HepG2 (cell line): ENCODE results near the gene KLHL40. TPM values are rescaled to one million over a fixed set of nuclear protein-coding genes. Genes with fewer than 3 reads are reported as not detected.
A peak's percentile ranks its signal among the peaks of the same experiment; 100 is the strongest.

Experiments
- ATAC-seq: fragments of 200-7000 bp; cut with Tn5 transposase; 3 replicates; pipeline ENCODE4 v1.9.1; 2020; ENCODE audit warnings: mild to moderate bottlenecking, moderate library complexity
- BruUV-seq: library from RNA; stranded (reverse); fragments of 400-500 nt; replicated peaks from 2 replicates; lab custom pipeline; 2021; lab: Mats Ljungman, UMichigan
- CTCF ChIA-PET: fragments of 300-600 bp; formaldehyde crosslinking; extraction: SDS; loops from one replicate; lab custom pipeline; 2021; ENCODE audit warnings: low total read pairs, inconsistent platforms, low intra/inter-chr PET ratio; lab: Yijun Ruan, JAX
- POLR2A ChIA-PET: fragments of 350-600 bp; sonication (Branson Sonifier 250); formaldehyde crosslinking; loops from one replicate; lab custom pipeline; 2020; ENCODE audit warnings: antibody characterized with exemption, inconsistent platforms; lab: Yijun Ruan, JAX
- DNase-seq: peaks from one replicate; pipeline ENCODE4 v3.0.0-alpha.2; 2015; ENCODE audit warnings: low spot score
- FAIRE-seq: peaks from 3 replicates; lab custom pipeline; 2011; peaks lifted over from hg19 to GRCh38; lab: Jason Lieb, UNC
- H2AFZ ChIP-seq: one replicate; pipeline ENCODE4 v1.6.1; 2011; ENCODE audit warnings: low read length, inconsistent platforms
- H3K27ac ChIP-seq: fragments of 300-600 bp; 3 replicates; pipeline ENCODE4 v1.8.0; 2011; ENCODE audit warnings: mixed run types, mild to moderate bottlenecking, mixed read lengths, low read length, inconsistent platforms; ENCODE audit not compliant: insufficient read depth; ENCODE audit errors: extremely low read length
- H3K27me3 ChIP-seq, 2 experiments: fragments of 200-600 bp in 1 of 2; 2 replicates in 1 of 2; 3 replicates in 1 of 2; pipeline versions ENCODE4 v1.6.0 to v1.8.0; 2011; ENCODE audit warnings: low read length in 2 of 2, mild to moderate bottlenecking in 2 of 2, moderate library complexity in 2 of 2, inconsistent platforms in 1 of 2; ENCODE audit not compliant: insufficient read depth in 2 of 2, control insufficient read depth in 1 of 2
- H3K36me3 ChIP-seq, 2 experiments: fragments of 200-600 bp in 1 of 2; replicated peaks in 1 of 2; 2 replicates in 1 of 2; 3 replicates in 1 of 2; pipeline versions ENCODE4 v1.5.1 to v1.8.0; 2011; ENCODE audit warnings: low read length in 2 of 2, inconsistent platforms in 1 of 2; ENCODE audit not compliant: insufficient read depth in 2 of 2, control insufficient read depth in 1 of 2
- H3K4me1 ChIP-seq: 2 replicates; pipeline ENCODE4 v1.5.1; 2012; ENCODE audit warnings: low read length, inconsistent platforms; ENCODE audit not compliant: insufficient read depth
- H3K4me2 ChIP-seq: 2 replicates; pipeline ENCODE4 v1.6.0; 2011; ENCODE audit warnings: low read depth, low read length, inconsistent platforms
- H3K4me3 ChIP-seq, 3 experiments: fragments of 200-600 bp in 1 of 3; sonication (generic), shearing (Covaris generic) in 1 of 3; replicated peaks in 1 of 3; 2 replicates each; pipeline ENCODE4 v1.5.1; 2011 to 2016; ENCODE audit warnings: low read length in 3 of 3, inconsistent platforms in 2 of 3, low read depth in 2 of 3, mild to moderate bottlenecking in 2 of 3, control low read depth in 1 of 3, mixed read lengths in 1 of 3; ENCODE audit not compliant: insufficient read depth in 1 of 3
- H3K79me2 ChIP-seq: one replicate; pipeline ENCODE4 v1.6.1; 2011; ENCODE audit warnings: low read length, inconsistent platforms; ENCODE audit not compliant: insufficient read depth
- H3K9ac ChIP-seq: 2 replicates; pipeline ENCODE4 v1.6.0; 2011; ENCODE audit warnings: mild to moderate bottlenecking, low read depth, low read length, inconsistent platforms; ENCODE audit not compliant: insufficient read depth
- H3K9me3 ChIP-seq: 2 replicates; pipeline ENCODE4 v1.5.1; 2012; ENCODE audit warnings: mild to moderate bottlenecking, low read length
- H4K20me1 ChIP-seq: 2 replicates; pipeline ENCODE4 v1.6.0; 2011; ENCODE audit warnings: inconsistent platforms, mild to moderate bottlenecking, low read length, moderate library complexity; ENCODE audit not compliant: insufficient read depth
- BORCS8-MEF2B ChIP-seq: sonication (generic); formaldehyde crosslinking; IDR thresholded peaks from 2 replicates; pipeline ENCODE4 v1.8.0; 2022; ENCODE audit warnings: mild to moderate bottlenecking, missing genetic modification reagents
- SOX6 ChIP-seq, 2 experiments: fragments of 450-650 bp in 1 of 2; sonication (generic) in 1 of 2; formaldehyde crosslinking in 1 of 2; IDR thresholded peaks; 2 replicates each; pipeline versions ENCODE4 v1.4.0 to v1.6.1; 2017 to 2020; ENCODE audit warnings: antibody characterized with exemption in 1 of 2, mild to moderate bottlenecking in 1 of 2, missing genetic modification reagents in 1 of 2
- TARDBP ChIP-seq: sonication (generic); formaldehyde crosslinking; IDR thresholded peaks from 2 replicates; pipeline ENCODE4 v1.8.0; 2022; ENCODE audit warnings: mild to moderate bottlenecking, missing genetic modification reagents
- ZIK1 ChIP-seq: sonication (generic); formaldehyde crosslinking; IDR thresholded peaks from 2 replicates; pipeline ENCODE4 v1.5.0; 2020; ENCODE audit warnings: mild to moderate bottlenecking, low read depth, missing genetic modification reagents, borderline replicate concordance
- ZNF550 ChIP-seq: sonication (generic); formaldehyde crosslinking; IDR thresholded peaks from 2 replicates; pipeline ENCODE4 v1.4.0; 2020; ENCODE audit warnings: mild to moderate bottlenecking, missing genetic modification reagents, borderline replicate concordance
- ZNF576 ChIP-seq: sonication (generic); formaldehyde crosslinking; IDR thresholded peaks from 2 replicates; pipeline ENCODE4 v1.4.0; 2020; ENCODE audit warnings: mild to moderate bottlenecking, missing genetic modification reagents
- ZNF687 ChIP-seq: sonication (generic); formaldehyde crosslinking; IDR thresholded peaks from 2 replicates; pipeline ENCODE4 v1.5.1; 2020; ENCODE audit warnings: mild to moderate bottlenecking, missing genetic modification reagents, moderate library complexity
- ZNF891 ChIP-seq: sonication (generic); formaldehyde crosslinking; IDR thresholded peaks from 2 replicates; pipeline ENCODE4 v1.5.0; 2020; ENCODE audit warnings: mild to moderate bottlenecking, missing genetic modification reagents
- WGBS: methylation state at CpG from one replicate; pipeline ENCODE4 v1.1.6; 2017; ENCODE audit warnings: low lambda C conversion rate; 5-methylcytosine and 5-hydroxymethylcytosine counted together
- in situ Hi-C: cut with HindIII; loops from 2 replicates; pipeline ENCODE4 v1.10.0; 2017; ENCODE audit warnings: low pct_unique_long_range_greater_than_20kb; ENCODE audit not compliant: extremely low pct_ligation_motif_present
- intact Hi-C: fragments of 100-400 bp; cut with micrococcal nuclease; formaldehyde crosslinking; loops from one replicate; pipeline ENCODE4 v1.10.0; 2022; ENCODE audit not compliant: unreplicated experiment
- polyA plus RNA-seq, 8 experiments: library from polyadenylated mRNA; depleted of rRNA in 3 of 8; stranded (reverse) in 7 of 8; unstranded in 1 of 8; fragments of >200 nt; fragmentation: Illumina TruSeq in 4 of 8; extraction: Trizol in 4 of 8; gene quantifications; 2 replicates each; pipeline versions ENCODE4 v1.2.1 to v1.2.3, GENCODE V29; 2011 to 2016; ENCODE audit warnings: low read depth in 4 of 8, missing spikeins in 1 of 8, mixed read lengths in 1 of 8; ENCODE audit not compliant: insufficient read depth in 1 of 8
- total RNA-seq, 5 experiments: library from RNA; depleted of rRNA; stranded (reverse); fragments of >200 nt; fragmentation: Illumina TruSeq; extraction: Trizol; gene quantifications; 2 replicates each; pipeline ENCODE4 v1.2.3, GENCODE V29; 2016; ENCODE audit warnings: low read depth in 1 of 5
- TF ChIP-seq, protein P1 (sequence below): sonication (generic); formaldehyde crosslinking; IDR thresholded peaks from 2 replicates; pipeline ENCODE4 v1.4.0; 2020; ENCODE audit warnings: missing genetic modification reagents
- TF ChIP-seq, protein P2 (sequence below): sonication (generic); formaldehyde crosslinking; IDR thresholded peaks from 2 replicates; pipeline ENCODE4 v1.5.0; 2020; ENCODE audit warnings: mild to moderate bottlenecking, missing genetic modification reagents

KLHL40 gene
- total and polyA plus RNA-seq, 2 of the 13 experiments (the other 11 are each of a cell fraction or from before 2014, with no cell fraction given) = not detected

GRCh38 chr3:42730706-42731420 is 45.5 kb downstream of the KLHL40 start:
- FAIRE-seq (no peak), ATAC-seq (no peak), DNase-seq (no peak)
- no TSS peak for BruUV-seq
- H3K9me3 ChIP-seq = no peaks in the 10 kb centered on the region
- TF ChIP-seq ZIK1 (CRISPR knock-in tag) = 0 out of 2 replicates have a peak, but pooled peaks have one; percentile 1
- no peak for TF ChIP-seq SOX6 (IDR thresholded peaks at IDR 0.05)
- TF ChIP-seq SOX6 (CRISPR knock-in tag; IDR thresholded peaks at IDR 0.05) = peak; percentile 2; the same call in 1 of the 2 replicates
- peak; percentile 25; the same call in 1 of the 2 replicates for TF ChIP-seq ZNF687 (CRISPR knock-in tag)
- 0 out of 2 replicates have a peak, but pooled peaks have one; percentile 1 for TF ChIP-seq ZNF550 (CRISPR knock-in tag)
- TF ChIP-seq TARDBP (CRISPR knock-in tag) = no peak
- TF ChIP-seq ZNF576 (CRISPR knock-in tag) = 0 out of 2 replicates have a peak, but pooled peaks have one; percentile 28
- TF ChIP-seq, protein P1, sequence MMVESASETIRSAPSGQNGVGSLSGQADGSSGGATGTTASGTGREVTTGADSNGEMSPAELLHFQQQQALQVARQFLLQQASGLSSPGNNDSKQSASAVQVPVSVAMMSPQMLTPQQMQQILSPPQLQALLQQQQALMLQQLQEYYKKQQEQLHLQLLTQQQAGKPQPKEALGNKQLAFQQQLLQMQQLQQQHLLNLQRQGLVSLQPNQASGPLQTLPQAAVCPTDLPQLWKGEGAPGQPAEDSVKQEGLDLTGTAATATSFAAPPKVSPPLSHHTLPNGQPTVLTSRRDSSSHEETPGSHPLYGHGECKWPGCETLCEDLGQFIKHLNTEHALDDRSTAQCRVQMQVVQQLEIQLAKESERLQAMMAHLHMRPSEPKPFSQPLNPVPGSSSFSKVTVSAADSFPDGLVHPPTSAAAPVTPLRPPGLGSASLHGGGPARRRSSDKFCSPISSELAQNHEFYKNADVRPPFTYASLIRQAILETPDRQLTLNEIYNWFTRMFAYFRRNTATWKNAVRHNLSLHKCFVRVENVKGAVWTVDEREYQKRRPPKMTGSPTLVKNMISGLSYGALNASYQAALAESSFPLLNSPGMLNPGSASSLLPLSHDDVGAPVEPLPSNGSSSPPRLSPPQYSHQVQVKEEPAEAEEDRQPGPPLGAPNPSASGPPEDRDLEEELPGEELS = no peak
- 0 out of 2 replicates have a peak, but pooled peaks have one; percentile 22 for TF ChIP-seq ZNF891 (CRISPR knock-in tag)
- TF ChIP-seq, protein P2, sequence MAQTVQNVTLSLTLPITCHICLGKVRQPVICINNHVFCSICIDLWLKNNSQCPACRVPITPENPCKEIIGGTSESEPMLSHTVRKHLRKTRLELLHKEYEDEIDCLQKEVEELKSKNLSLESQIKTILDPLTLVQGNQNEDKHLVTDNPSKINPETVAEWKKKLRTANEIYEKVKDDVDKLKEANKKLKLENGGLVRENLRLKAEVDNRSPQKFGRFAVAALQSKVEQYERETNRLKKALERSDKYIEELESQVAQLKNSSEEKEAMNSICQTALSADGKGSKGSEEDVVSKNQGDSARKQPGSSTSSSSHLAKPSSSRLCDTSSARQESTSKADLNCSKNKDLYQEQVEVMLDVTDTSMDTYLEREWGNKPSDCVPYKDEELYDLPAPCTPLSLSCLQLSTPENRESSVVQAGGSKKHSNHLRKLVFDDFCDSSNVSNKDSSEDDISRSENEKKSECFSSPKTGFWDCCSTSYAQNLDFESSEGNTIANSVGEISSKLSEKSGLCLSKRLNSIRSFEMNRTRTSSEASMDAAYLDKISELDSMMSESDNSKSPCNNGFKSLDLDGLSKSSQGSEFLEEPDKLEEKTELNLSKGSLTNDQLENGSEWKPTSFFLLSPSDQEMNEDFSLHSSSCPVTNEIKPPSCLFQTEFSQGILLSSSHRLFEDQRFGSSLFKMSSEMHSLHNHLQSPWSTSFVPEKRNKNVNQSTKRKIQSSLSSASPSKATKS (CRISPR knock-in tag) = no peak
- TF ChIP-seq BORCS8-MEF2B (CRISPR knock-in tag) = 0 out of 2 replicates have a peak, but pooled peaks have one; percentile 32
- ChIA-PET CTCF (no interaction called here), POLR2A (no interaction called here)
- in situ Hi-C loops (no loop called here), intact Hi-C loops (loop anchor here (5.0 kb wide), 2 partner anchors 79 to 129 kb away; partner anchors contain the start of genes NKTR and ZBTB47)
- no peaks in the 10 kb centered on the region for H4K20me1 ChIP-seq
- H3K4me2 ChIP-seq = no peak overlapping the region
- peaks cover 59% of the 10 kb centered on the region for H3K4me1 ChIP-seq
- WGBS = 92% methylated on average over 3 of the region's 3 CpGs
- no peaks in the 10 kb centered on the region for H3K36me3 ChIP-seq
- no peak overlapping the region for H2AFZ ChIP-seq
- H3K9ac ChIP-seq = peak overlapping the region; percentile 33; the same call in 1 of the 2 replicates
- no peaks in the 10 kb centered on the region for H3K79me2 ChIP-seq
- H3K27me3 ChIP-seq = no peaks in the 10 kb centered on the region
- peak overlapping the region; percentile 97 for H3K27ac ChIP-seq
- no peak overlapping the region for H3K4me3 ChIP-seq
